ENCODE results near the gene GXYLT1.
"Not testable (repeated sequence)": the region's sequence is repeated elsewhere in the genome, so short reads cannot be mapped to it uniquely, and the experiment has no call there.

Gene GXYLT1

DNA sequence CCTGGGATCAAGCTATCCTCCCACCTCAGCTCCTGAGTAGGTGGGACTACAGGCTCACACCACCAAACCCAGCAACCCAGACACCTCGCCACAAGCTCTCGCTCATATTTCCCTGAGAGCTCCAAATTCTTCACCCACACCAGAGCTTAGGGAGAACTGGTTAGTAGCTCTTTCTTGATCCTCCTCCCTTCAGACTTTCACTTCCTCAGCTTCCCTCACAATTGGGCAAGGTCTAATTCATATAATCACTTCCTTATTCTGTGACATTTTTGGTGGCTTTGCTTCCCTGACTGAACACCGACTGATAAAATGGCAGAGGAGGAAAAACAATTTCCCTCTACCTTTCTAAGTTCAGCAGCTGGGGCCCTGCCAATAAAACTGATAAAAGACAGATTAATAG lies 88.5 kb downstream of the GXYLT1 start:
- Histone ChIP-seq H3K4me2 (ENCODE audit: low read length) (no peak overlapping the region), H3K56ac (ENCODE audit: low read length) (no peak overlapping the region), H3K79me1 (ENCODE audit: low read length) (no peaks in the 10 kb centered on the region), H3K23ac (ENCODE audit: low read length) (no peak overlapping the region), H4K5ac (ENCODE audit: low read length) (no peak overlapping the region), H3K4me1 (ENCODE audit: control insufficient read depth, low read depth, low read length) (no peaks in the 10 kb centered on the region), H3K27me3 (ENCODE audit: insufficient read depth, low read length, poor library complexity) (no peaks in the 10 kb centered on the region), H2BK15ac (replicated peaks; ENCODE audit: low read depth) (no peak overlapping the region), H2BK5ac (ENCODE audit: low read length) (no peak overlapping the region), H3K27ac (ENCODE audit: low read depth, low read length) (no peak overlapping the region), H3K79me2 (ENCODE audit: control insufficient read depth, insufficient read depth, low read length) (no peaks in the 10 kb centered on the region), H2AK5ac (ENCODE audit: low read length) (no peak overlapping the region), H3K4ac (ENCODE audit: low read depth, low read length) (no peak overlapping the region), H4K8ac (ENCODE audit: low read depth, low read length) (no peak overlapping the region), H2BK120ac (ENCODE audit: low read depth, low read length) (no peak overlapping the region), H3K4me3 (ENCODE audit: low read length) (no peak overlapping the region), H3K9ac (ENCODE audit: low read length) (no peak overlapping the region), H3K36me3 (ENCODE audit: control insufficient read depth, insufficient read depth, low read length) (no peaks in the 10 kb centered on the region), H3K18ac (ENCODE audit: low read length) (no peak overlapping the region)
- no peak for DNase-seq
- no CpG with 5 or more reads among the region's 3 CpGs for WGBS (ENCODE audit: extremely low coverage, insufficient coverage, low lambda C conversion rate)

GRCh38 chr12:42053456-42053855 lies 91.2 kb downstream of the GXYLT1 start:
- H2BK15ac ChIP-seq (replicated peaks; ENCODE audit: low read depth) = no peak overlapping the region

GRCh38 chr12:42048980-42049379 lies 95.7 kb downstream of the GXYLT1 start:
- H3K79me1 ChIP-seq (ENCODE audit: low read length); H3K36me3 ChIP-seq (ENCODE audit: control insufficient read depth, insufficient read depth, low read length); H3K27ac ChIP-seq (ENCODE audit: low read depth, low read length); H3K4me1 ChIP-seq (ENCODE audit: control insufficient read depth, low read depth, low read length); H2AK5ac ChIP-seq (ENCODE audit: low read length); H2BK120ac ChIP-seq (ENCODE audit: low read depth, low read length); H3K23ac ChIP-seq (ENCODE audit: low read length); H3K18ac ChIP-seq (ENCODE audit: low read length); H3K27me3 ChIP-seq (ENCODE audit: insufficient read depth, low read length, poor library complexity); H4K5ac ChIP-seq (ENCODE audit: low read length); H3K4me3 ChIP-seq (ENCODE audit: low read length); DNase-seq; H3K79me2 ChIP-seq (ENCODE audit: control insufficient read depth, insufficient read depth, low read length); H3K56ac ChIP-seq (ENCODE audit: low read length); H2BK15ac ChIP-seq (replicated peaks; ENCODE audit: low read depth); H3K4ac ChIP-seq (ENCODE audit: low read depth, low read length); H2BK5ac ChIP-seq (ENCODE audit: low read length); H3K4me2 ChIP-seq (ENCODE audit: low read length); H4K8ac ChIP-seq (ENCODE audit: low read depth, low read length); H3K9ac ChIP-seq (ENCODE audit: low read length): not testable (repeated sequence)
- WGBS (ENCODE audit: extremely low coverage, insufficient coverage, low lambda C conversion rate) = no CpG with 5 or more reads among the region's 8 CpGs

More at GRCh38 chr12:42053456-42053855, 91.2 kb downstream of the GXYLT1 start:
- Histone ChIP-seq H3K4me1 (ENCODE audit: control insufficient read depth, low read depth, low read length) (no peaks in the 10 kb centered on the region), H3K79me1 (ENCODE audit: low read length) (no peaks in the 10 kb centered on the region), H3K4me3 (ENCODE audit: low read length) (no peak overlapping the region), H3K27ac (ENCODE audit: low read depth, low read length) (no peak overlapping the region), H3K56ac (ENCODE audit: low read length) (no peak overlapping the region), H3K4ac (ENCODE audit: low read depth, low read length) (no peak overlapping the region), H3K4me2 (ENCODE audit: low read length) (no peak overlapping the region), H4K8ac (ENCODE audit: low read depth, low read length) (no peak overlapping the region), H2BK120ac (ENCODE audit: low read depth, low read length) (no peak overlapping the region), H3K9ac (ENCODE audit: low read length) (no peak overlapping the region), H3K79me2 (ENCODE audit: control insufficient read depth, insufficient read depth, low read length) (no peaks in the 10 kb centered on the region), H2BK5ac (ENCODE audit: low read length) (no peak overlapping the region), H2AK5ac (ENCODE audit: low read length) (no peak overlapping the region), H3K36me3 (ENCODE audit: control insufficient read depth, insufficient read depth, low read length) (no peaks in the 10 kb centered on the region), H3K27me3 (ENCODE audit: insufficient read depth, low read length, poor library complexity) (no peaks in the 10 kb centered on the region), H3K18ac (ENCODE audit: low read length) (no peak overlapping the region), H3K23ac (ENCODE audit: low read length) (no peak overlapping the region), H4K5ac (ENCODE audit: low read length) (no peak overlapping the region)
- no CpG with 5 or more reads among the region's 2 CpGs for WGBS (ENCODE audit: extremely low coverage, insufficient coverage, low lambda C conversion rate)
- no peak for DNase-seq

GRCh38 chr12:42039577-42039976 lies 105.1 kb downstream of the GXYLT1 start:
- Histone ChIP-seq H3K79me2 (ENCODE audit: control insufficient read depth, insufficient read depth, low read length) (no peaks in the 10 kb centered on the region), H3K4ac (ENCODE audit: low read depth, low read length) (no peak overlapping the region), H2BK15ac (replicated peaks; ENCODE audit: low read depth) (no peak overlapping the region), H3K4me2 (ENCODE audit: low read length) (no peak overlapping the region), H4K5ac (ENCODE audit: low read length) (no peak overlapping the region), H3K27ac (ENCODE audit: low read depth, low read length) (no peak overlapping the region), H2AK5ac (ENCODE audit: low read length) (no peak overlapping the region), H2BK5ac (ENCODE audit: low read length) (no peak overlapping the region), H3K27me3 (ENCODE audit: insufficient read depth, low read length, poor library complexity) (no peaks in the 10 kb centered on the region), H3K79me1 (ENCODE audit: low read length) (no peaks in the 10 kb centered on the region), H3K4me1 (ENCODE audit: control insufficient read depth, low read depth, low read length) (no peaks in the 10 kb centered on the region), H3K18ac (ENCODE audit: low read length) (no peak overlapping the region), H3K23ac (ENCODE audit: low read length) (no peak overlapping the region), H4K8ac (ENCODE audit: low read depth, low read length) (no peak overlapping the region), H3K56ac (ENCODE audit: low read length) (no peak overlapping the region), H2BK120ac (ENCODE audit: low read depth, low read length) (no peak overlapping the region), H3K4me3 (ENCODE audit: low read length) (no peak overlapping the region), H3K9ac (ENCODE audit: low read length) (no peak overlapping the region), H3K36me3 (ENCODE audit: control insufficient read depth, insufficient read depth, low read length) (no peaks in the 10 kb centered on the region)
- no peak for DNase-seq

DNA sequence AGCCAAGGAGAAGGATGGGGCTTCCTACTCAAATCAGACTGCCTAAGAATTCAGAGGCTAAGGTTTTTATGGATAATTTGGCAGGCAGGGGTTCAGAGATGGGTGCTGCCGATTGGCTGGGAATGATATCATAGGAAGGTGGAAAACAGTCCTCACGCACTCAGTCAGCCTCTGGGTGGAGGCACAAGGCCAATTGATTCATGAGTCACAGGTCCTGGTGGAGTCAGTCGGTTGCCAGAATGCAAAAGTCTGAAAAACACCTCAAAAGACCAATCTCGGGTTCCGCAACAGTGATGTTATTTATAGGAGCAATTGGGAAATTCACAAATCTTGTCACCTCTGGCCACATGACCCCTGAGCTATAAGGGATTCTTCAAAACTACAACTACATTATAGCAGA lies 105.5 kb downstream of the GXYLT1 start:
- H3K4me1 ChIP-seq (ENCODE audit: control insufficient read depth, low read depth, low read length) = no peaks in the 10 kb centered on the region
- WGBS (ENCODE audit: extremely low coverage, insufficient coverage, low lambda C conversion rate) = no CpG with 5 or more reads among the region's 5 CpGs
- no peak overlapping the region for H3K23ac ChIP-seq (ENCODE audit: low read length)
- no peaks in the 10 kb centered on the region for H3K79me2 ChIP-seq (ENCODE audit: control insufficient read depth, insufficient read depth, low read length)
- H3K27ac ChIP-seq (ENCODE audit: low read depth, low read length) = no peak overlapping the region
- no peak overlapping the region for H2BK5ac ChIP-seq (ENCODE audit: low read length)
- no peak overlapping the region for H3K56ac ChIP-seq (ENCODE audit: low read length)
- H2AK5ac ChIP-seq (ENCODE audit: low read length) = no peak overlapping the region
- no peaks in the 10 kb centered on the region for H3K79me1 ChIP-seq (ENCODE audit: low read length)
- no peak overlapping the region for H3K18ac ChIP-seq (ENCODE audit: low read length)
- peak; percentile 42 for DNase-seq
- no peaks in the 10 kb centered on the region for H3K27me3 ChIP-seq (ENCODE audit: insufficient read depth, low read length, poor library complexity)
- H3K4ac ChIP-seq (ENCODE audit: low read depth, low read length) = no peak overlapping the region
- H2BK15ac ChIP-seq (replicated peaks; ENCODE audit: low read depth) = no peak overlapping the region
- no peaks in the 10 kb centered on the region for H3K36me3 ChIP-seq (ENCODE audit: control insufficient read depth, insufficient read depth, low read length)
- no peak overlapping the region for H2BK120ac ChIP-seq (ENCODE audit: low read depth, low read length)
- H3K9ac ChIP-seq (ENCODE audit: low read length) = no peak overlapping the region
- no peak overlapping the region for H4K5ac ChIP-seq (ENCODE audit: low read length)
- H3K4me2 ChIP-seq (ENCODE audit: low read length) = no peak overlapping the region
- no peak overlapping the region for H3K4me3 ChIP-seq (ENCODE audit: low read length)
- no peak overlapping the region for H4K8ac ChIP-seq (ENCODE audit: low read depth, low read length)

- no peaks in the 10 kb centered on the region for H3K27me3 ChIP-seq (ENCODE audit: insufficient read depth, low read length, poor library complexity)
- no peaks in the 10 kb centered on the region for H3K79me1 ChIP-seq (ENCODE audit: low read length)
- H2BK15ac ChIP-seq (replicated peaks; ENCODE audit: low read depth) = no peak overlapping the region
- no peaks in the 10 kb centered on the region for H3K36me3 ChIP-seq (ENCODE audit: control insufficient read depth, insufficient read depth, low read length)
- no peak overlapping the region for H3K4me3 ChIP-seq (ENCODE audit: low read length)
- no peak overlapping the region for H3K27ac ChIP-seq (ENCODE audit: low read depth, low read length)
- H3K18ac ChIP-seq (ENCODE audit: low read length) = no peak overlapping the region
- no peaks in the 10 kb centered on the region for H3K79me2 ChIP-seq (ENCODE audit: control insufficient read depth, insufficient read depth, low read length)
- DNase-seq = peak; percentile 67
- no peak overlapping the region for H2AK5ac ChIP-seq (ENCODE audit: low read length)
- H3K4me2 ChIP-seq (ENCODE audit: low read length) = no peak overlapping the region
- H3K4me1 ChIP-seq (ENCODE audit: control insufficient read depth, low read depth, low read length) = peaks cover 2% of the 10 kb centered on the region
- no CpG with 5 or more reads among the region's 4 CpGs for WGBS (ENCODE audit: extremely low coverage, insufficient coverage, low lambda C conversion rate)
- H2BK5ac ChIP-seq (ENCODE audit: low read length) = no peak overlapping the region
- H2BK120ac ChIP-seq (ENCODE audit: low read depth, low read length) = no peak overlapping the region
- H4K8ac ChIP-seq (ENCODE audit: low read depth, low read length) = no peak overlapping the region
- no peak overlapping the region for H3K9ac ChIP-seq (ENCODE audit: low read length)
- no peak overlapping the region for H3K23ac ChIP-seq (ENCODE audit: low read length)
- H3K56ac ChIP-seq (ENCODE audit: low read length) = no peak overlapping the region
- no peak overlapping the region for H3K4ac ChIP-seq (ENCODE audit: low read depth, low read length)
- H4K5ac ChIP-seq (ENCODE audit: low read length) = no peak overlapping the region
These were observed 112.7 kb downstream of the GXYLT1 start for GRCh38 chr12:42031847-42032564.
